ENCODE measurements around the gene OR51B5.

DNA sequence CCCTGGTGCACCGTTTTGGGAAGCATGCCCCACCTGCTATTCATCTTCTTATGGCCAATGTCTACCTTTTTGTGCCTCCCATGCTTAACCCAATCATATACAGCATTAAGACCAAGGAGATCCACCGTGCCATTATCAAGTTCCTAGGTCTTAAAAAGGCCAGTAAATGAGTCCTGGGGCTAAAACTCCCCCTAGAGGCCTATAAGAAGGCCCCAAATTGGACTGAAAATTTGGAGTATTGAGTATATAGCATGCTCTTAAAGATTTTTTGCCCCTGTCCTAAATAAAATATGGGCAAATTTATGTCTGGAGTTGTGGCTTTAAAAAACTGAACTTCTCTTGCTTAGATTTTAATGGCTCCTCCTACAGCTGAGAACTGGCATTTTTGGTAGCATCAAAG lies 46.9 kb upstream of the OR51B5 start:
- TF ChIP-seq EZH2 (IDR thresholded peaks at IDR 0.05): no peak
- TF ChIP-seq FOXP2 (optimal IDR thresholded peaks at IDR 0.05; ENCODE audit: control extremely low read depth, extremely low read length, insufficient read depth): no peak
- TF ChIP-seq POLR2AphosphoS5 (IDR thresholded peaks at IDR 0.05; ENCODE audit: borderline replicate concordance, low read depth, low read length): no peak
